ENCODE data around the gene SSC4D.
"Not testable (repeated sequence)": the region's sequence is repeated elsewhere in the genome, so short reads cannot be mapped to it uniquely, and the experiment has no call there.

Gene SSC4D

DNA sequence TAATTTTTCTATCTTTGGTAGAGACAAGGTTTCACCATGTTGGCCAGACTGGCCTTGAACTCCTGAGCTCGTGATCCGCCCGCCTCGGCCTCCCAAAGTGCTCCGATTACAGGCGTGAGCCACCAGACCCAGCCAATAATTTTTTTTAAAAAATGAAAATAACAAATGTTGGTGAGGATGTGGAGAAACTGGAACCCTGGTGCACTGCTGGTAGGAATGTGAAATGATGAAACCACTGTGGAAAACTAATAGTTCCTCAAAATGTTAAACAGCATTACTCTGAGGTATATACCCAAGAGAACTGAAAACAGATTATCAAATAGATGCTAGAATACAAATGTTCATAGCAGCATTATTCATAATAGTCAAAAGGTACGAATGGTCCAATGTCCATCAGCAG, 27.7 kb downstream of the SSC4D start:
- DNase-seq = no peak

DNA sequence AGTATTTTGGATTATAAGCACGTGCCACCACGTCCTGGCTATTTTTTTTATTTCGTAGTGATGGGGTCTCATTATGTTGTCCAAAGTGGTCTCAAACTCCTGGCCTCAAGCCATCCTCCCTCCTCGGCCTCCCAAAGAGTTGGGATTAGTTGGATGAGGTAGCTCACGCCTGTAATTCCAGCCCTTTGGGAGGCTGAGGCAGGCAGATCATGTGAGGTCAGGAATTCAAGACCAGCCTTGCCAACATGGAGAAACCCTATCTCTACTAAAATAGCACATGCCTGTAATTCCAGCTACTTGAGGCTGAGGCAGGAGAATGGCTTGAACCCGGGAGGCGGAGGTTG, 28.9 kb downstream of the SSC4D start:
- DNase-seq = no peak

DNA sequence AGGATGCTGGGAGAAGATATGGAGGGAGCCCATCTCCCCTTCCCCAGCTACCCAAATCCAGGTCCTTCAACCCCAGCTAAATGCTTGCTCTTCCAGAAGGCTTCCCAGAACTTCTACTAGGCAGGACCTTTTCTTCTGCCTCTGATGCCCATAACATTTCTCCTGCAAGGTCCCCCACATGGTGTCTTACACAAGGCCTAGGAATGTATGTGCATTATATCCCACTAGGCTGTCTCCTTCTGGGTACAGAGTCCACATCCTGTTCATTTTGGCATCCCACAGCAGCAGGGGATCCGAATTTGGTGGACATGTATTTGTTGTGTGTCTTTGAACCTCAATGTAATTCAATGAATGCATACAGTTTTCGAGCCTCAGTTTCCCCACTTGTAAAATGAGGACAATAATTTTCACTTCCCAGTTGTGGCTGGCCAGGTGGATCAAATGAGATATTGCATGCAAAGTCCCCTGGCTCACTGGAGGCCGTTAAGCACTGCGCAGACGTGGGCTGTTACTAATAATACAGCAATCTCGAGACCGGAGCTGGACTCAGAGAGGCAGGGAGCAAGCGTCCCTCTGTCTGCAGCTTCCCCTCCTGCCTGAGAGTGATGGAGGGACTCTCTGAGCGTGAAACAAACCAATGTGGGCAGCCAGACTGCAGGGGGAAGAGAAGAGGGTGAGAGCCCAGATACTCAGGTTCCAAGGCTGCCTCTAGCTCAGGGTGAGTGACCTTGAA, 32.1 kb downstream of the SSC4D start:
- DNase-seq = no peak

DNA sequence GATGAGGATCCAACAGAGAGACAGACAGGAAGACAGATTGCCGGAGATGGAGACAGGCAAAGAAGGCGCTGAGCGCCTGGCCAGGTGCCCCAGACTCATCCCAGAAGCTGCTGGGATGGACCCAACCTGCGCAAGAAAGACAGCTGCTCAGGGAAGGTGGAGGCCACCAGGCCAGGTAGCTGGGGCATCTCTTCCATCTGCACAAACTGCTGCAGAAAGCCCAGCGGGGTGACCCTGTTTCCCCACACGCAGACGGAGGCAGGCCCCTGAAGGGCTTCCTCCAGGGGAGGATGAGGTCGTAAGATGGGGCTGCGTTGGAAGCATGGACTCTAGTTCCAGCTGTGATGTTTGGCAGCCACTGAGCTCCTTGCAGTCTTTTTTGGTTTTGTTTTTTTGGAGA, 34.2 kb downstream of the SSC4D start:
- DNase-seq = no peak

DNA sequence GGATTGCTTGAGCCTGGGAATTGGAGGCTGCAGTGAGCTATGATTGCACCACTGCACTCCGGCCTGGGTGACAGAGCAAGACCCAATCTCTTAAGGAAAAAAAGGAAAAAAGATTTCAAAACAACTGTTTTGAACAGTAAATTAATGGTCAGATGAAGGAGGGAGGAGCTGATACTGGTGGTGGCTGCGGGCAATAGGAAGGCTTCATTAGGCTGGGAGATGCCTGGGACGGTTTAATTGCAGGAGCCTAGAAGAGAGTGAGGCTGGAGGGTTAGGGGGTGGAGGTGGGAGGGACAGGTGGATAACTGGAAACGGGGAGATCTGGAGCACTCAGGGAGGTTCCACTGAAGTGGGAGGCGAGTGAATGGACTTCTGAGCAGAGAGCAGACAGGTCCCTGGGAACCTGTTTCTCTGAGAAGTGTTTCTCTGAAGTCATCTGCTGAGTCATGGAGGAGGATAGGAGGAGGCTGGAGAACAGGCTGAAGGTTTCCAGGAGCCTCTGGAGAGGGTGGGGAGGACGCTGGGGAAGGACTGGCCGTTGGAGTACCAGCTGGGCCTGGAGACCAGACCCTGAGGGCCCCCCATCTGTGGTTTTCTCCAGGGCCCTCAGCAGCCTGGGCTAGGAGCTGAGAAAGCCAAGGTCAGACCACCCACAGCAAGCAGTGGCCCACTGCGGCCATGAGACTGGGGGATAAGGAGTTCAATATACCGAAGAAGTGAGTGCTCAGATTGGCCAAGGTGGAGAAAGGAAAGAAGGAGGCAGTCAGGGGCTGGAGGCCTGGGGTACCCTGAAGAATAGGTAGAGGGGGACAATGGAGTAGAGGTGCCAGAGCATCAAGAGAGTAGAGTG, 36.3 kb downstream of the SSC4D start:
- DNase-seq = no peak

DNA sequence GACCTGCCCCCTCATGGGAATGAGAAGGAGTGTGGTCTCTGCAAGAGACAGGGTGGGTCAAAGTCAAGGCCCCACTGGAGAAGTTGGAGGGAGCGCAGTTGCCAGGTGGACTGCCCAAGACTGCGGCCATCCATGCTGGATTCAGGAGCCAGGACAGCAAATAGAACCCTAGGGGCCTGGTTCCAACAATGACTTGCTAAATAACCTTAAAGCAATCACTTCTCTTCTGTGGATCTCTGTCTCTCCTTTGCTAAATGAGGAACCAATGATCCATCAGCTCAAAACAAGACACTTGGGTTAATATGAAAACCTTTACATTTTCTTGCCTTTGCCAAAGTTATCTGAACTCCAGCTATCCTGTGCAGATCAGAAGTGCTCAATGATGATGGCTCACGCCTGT, 38.1 kb downstream of the SSC4D start:
- no peak for DNase-seq

DNA sequence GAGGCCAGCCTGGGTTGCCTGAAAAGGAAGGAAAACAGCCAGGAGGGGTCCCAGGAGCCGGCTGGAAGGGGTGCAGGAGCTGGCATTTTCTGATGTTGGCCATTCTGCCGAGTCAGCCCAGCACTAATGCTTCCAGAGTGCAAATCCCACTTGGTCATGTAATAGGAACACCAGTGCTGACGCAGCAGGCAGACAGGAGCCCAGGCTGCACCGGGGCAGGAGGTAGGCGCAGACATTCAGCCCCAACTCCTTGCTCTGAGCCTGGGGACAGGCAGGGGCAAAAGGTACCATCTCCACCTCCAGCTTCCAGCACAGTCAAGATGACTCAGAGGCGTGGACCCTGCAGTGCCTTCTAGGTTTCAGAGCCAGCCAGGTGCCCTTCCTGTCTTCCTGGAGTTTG, 40.5 kb downstream of the SSC4D start:
- no peak for DNase-seq

DNA sequence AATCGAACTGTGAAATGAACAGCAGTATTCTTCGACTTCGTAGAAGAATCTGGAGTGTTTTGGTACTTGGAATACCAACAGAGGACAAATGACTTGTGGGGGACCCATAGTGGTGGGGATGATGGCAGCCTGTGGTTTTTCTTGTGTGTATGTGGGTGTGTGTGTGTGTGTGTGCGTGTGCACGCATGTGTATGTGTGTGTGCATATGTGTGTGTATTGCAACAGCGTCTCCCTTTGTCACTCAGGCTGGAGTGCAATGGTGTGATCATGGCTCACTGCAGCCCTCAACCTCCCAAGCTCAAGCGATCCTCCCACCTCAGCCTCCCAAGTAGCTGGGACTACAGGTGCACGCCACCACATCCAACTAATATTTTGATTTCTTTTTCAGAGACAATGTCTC, 41.3 kb downstream of the SSC4D start:
- DNase-seq = no peak

DNA sequence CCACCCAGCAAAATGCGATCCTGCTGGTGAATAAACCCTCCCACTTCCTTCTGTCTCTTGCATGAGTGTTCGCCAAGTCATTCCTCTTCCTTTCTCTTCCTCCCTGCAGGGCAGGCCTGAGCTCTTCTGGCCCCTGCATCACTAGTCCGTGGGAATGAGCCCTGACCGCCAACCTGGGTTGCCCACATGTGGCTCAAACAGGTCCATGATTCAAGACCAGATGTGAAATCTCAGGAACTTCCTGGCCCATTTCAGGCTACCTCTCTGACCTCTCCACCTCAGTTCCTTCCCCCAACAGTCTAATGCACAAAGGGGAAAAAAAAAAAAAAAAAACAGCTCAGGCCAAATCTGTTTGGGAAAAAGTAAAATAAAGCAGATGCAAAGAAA, 45.3 kb downstream of the SSC4D start:
- DNase-seq = no peak

DNA sequence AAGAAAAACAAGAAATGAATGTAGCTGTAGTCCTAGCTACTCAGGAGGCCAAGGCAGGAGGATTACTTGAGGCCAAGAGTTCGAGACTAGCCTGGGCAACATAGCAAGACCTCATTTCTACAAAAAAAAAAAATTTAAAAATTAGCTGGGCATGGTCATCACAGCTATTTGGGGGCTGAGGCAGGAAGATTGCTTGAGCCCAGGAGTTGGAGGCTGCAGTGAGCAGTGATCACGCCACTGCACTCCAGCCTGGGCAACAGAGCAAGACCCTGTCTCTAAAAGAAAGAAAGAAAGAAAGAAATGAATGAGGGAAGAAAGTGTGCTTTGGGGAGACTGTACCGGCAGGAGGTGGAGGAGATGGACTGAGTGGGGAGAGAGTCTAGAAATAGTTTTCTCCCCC, 45.7 kb downstream of the SSC4D start:
- not testable (repeated sequence) for DNase-seq

DNA sequence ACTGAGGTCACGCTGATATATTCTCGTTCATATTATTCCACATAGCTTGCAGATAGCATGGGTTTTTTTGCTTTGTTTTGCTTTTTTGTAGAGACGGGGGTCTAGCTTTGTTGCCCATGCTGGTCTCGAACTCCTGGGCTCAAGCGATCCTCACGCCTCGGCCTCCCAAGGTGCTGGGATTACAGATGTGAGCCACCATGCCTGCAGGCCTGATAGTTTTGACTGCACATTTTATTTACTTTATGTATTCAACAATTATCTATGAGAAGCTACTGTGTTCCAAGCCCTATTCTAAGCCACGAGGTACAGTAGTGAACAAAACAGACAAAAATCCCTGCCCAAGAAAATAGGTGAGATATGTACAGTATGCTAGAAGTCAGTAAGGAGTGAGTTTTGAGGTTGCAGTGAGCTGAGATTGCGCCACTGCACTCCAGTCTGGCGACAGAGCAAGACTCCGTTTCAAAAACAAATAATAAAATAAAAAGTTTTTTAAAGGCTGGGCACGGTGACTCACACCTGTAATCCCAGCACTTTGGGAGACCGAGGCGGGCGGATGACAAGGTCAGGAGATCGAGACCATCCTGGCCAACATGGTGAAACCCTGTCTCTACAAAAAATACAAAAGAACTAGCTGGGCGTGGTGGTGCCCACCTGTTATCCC, 49.4 kb downstream of the SSC4D start:
- DNase-seq = no peak

DNA sequence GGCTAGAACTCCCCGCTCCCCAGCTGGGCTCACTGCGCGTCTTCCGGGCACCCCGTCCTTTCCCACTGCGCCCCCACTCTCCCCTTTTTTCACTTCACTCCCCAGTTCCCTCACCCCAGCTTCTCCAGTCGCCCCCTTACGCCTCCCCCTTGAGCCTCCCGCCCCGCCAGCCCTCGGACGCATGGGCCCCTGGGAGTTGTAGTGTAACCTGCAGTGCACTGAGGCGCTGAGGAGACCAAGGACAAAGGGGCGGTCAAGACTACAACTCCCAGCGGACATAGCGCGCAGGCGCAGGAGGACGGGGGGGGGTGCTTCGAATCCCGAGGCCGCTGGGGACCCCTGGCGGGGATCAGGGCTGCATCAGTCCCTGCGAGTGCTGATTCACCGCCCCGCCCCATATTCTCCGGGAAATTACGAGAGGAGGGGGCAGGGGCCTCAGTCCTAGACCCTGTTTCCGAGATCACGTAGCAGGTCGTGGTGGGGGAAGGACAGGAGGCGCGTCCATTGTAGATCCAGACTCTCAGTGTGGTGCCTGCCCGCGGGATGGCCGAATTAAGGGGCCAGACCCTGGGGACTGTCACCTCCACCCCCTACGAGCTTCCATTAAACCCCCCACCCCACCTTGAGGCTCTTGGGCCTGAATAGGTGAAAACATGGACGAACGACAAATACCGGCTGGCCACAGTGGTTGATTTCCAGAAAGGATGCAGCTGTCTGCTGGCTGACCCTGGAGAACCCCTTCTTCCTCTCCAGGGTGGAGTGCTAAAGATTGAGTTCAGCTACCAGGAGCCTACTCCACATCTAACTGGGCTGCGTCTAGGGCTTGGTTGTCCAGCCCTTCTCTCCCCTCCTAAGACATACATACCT, 50.2 kb downstream of the SSC4D start:
- DNase-seq = peak; percentile 90

DNA sequence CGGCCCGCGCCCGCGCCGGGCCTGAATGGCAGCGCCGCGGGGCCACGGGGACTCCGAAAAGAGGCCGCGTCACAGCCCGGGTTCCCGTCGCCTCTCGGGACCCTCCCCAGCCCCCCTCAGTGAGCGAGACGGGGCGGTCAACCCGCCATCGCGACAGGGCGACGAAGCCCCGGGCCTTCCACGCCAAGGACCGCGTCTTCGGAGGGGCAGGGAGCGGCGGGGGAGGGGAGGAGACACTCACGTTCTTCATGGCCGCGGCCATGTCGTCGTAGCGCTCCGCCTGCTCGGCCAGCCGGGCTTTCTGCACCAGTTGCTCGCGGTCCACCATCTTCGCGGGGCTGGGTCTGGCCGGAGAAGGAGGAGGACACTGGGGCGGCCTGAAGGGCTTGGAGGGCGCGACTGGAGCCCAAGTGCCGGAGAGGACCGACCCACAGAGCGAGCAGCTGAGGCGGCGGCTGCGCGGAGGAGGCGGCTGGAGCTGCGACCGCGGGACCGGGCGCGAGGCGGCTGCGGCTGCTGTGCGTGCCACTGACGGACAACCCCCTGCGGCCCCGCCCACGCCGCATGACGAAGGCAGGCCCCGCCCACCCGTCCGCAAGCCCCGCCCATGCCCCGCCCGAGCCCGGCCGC, 50.9 kb downstream of the SSC4D start, which contains the start of gene YWHAG:
Gene YWHAG, minus strand, starts transcription at position 511 of the 630 bp plus-strand sequence. Its CDS starts 183 bp downstream, at position 328.
- peak; percentile 50 for DNase-seq

DNA sequence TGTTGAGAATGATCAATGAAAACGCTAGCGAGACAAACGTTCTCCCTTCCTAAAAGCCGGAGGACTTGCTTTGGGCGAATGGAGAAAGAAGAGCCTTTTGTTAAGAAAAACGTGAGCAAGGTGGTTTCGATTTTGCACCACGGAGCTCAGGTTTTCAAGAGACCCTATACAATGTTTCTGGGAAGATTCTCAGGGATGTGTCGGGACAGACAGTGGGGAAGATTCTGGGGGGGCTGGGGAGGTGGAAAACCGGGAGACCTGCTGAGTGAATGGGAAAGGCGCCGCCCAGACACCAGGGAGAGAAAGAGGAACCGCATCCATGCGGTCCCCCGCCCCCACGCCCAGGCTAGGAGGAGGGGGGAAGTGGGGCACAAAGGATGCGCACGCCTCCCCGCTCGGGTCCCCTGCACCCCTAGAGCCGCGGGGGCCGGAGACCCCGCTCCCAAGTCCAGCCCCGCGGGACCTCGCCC, 51.5 kb downstream of the SSC4D start:
- no peak for DNase-seq

DNA sequence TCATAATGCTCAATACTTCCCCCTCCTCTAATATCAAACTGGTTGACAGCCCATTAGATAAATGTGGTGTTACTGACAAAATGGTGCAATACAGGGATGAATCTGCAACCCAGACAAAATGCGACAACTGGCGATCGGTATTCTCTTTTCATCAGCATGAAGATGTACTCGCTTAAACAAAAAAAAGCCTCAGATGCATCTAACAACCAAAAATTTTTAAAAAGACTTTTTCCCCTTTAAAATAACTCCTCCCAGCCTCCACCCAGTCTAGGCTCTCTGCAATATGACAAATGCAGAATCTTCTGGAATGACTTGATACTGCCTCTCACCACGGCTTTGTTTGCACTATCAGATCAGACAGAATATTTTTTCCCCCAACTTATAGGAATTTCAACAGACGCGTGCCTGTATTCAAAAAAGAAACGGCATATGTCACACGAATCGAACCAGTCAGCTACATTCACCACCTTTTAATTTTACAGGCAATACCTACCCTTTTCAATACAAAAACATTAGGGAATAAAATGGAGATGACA, 52.0 kb downstream of the SSC4D start:
- no peak for DNase-seq

DNA sequence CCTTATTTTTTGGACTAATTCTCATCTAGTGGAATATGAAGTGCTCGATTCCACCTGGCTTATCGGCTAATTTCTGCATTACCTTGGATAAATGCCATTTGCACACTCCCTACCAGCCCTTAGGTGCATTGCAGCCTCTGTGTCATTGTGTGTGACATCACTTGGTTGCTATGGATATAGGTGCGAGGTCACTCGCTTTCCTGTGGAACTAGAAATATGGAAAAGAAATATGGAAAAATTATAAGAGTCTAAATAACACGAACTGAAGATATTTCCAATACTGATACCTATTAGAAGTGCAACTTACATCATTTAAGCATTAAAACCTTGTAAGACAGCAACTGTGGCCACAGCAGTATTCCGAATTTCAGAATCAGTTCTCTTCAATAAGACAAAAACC, 52.7 kb downstream of the SSC4D start:
- peak; percentile 38 for DNase-seq

DNA sequence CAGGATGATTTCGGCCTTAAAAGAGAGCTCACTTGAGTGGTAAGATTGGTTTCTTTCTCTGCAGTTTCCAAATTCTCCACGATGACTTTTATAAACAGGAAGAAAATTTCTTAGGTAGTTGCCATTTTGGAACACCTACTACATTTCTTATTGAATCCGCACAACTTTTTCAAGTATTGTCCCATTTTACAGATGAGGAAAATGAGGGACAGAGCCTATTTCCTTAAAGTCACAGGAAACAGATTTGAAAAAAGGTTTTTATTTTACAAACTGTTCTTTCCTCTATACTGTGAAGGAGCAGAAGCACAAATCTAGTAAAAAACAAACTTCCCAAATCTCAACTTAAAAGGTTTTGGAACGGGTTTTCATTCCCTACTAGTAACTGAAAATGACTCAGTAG, 53.4 kb downstream of the SSC4D start:
- DNase-seq = no peak

DNA sequence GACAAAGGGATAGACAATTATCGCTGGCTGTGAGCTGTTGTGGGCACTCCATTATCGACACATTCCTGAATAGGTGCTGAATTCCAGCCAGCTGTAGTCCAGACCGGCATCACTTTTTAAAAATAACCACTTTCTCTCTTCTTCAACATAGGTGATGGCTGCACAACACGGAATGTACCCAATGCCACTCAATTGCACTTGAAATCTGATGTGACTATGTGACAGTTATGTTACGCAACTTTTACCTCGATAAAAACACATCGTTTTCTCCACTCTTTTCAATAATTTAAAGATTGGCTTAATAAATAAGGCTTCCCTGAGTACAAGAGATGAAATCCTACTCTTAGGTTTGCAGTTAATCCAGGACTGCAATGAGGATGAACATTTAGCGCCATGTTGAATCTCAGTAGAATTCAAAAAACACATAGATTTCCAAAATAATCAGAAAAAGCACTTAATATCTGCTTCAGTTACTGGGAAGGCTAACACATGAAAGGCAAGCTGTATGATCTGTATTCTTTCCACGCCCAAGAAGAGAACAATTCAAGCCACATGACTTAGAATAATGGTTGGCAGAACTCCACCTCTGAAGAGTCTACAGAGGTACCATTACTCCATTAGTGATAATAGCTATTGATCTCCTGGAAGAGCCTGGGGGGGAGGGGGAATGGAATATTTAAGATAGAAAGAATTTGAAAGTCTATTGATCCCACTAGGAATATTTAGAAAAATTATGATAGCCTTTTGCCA, 54.3 kb downstream of the SSC4D start:
- DNase-seq = no peak

DNA sequence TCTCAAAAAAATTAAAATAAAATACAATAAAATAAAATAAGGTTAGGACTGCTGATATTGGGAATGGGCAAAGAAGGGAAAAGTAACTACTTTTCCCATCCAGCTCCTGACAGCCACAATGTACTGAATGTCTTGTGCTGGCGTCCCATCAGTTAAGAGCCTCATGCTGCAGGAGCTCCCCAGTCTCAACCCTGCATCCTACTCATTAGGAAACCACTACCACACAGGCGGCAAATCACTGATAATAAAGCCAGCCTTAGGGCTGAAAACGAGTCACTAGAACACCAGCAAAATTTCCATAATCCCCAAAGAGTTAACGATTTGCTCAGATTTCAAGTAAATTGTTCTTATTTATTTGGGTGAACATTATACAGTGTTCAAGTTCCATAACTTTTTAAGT, 55.0 kb downstream of the SSC4D start:
- no peak for DNase-seq

DNA sequence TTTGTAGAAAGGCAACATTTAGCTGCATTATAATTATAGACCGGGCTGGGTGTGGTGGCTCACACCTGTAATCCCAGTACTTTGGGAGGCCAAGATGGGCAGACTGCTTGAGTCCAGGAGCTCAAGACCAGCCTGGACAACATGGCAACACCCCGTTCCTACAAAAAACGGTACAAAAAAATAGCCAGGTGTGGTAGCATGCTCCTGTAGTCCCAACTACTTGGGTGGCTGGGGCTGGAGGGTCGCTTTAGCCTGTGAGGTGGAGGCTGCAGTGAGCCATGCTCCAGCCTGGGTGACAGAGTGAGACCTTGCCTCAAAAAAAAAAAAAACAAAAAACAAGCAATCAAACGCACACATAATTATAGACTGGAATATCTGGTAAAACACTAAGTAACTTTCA, 55.8 kb downstream of the SSC4D start:
- no peak for DNase-seq

DNA sequence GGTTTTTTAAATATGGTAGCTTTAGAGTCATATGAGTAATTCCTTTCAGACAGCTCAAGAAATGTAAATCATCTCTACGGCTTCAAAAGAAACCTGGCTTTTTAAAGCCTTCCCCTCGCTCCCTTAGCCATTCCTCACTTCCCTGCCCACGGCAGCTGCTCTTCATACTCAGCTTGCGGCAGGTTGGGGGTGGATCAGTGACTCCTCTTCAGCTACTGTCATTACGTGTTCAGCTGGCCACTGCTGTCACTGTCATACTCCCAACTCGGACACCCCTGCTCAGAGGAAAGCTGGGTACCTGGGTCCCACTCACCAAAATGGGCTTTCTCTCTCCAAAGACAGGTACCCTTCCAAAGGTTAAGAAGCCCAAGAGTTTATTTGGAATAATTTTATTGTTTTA, 57.3 kb downstream of the SSC4D start:
- DNase-seq = no peak

Data from NCI-H2029 (cell line).